ENCODE measurements around the gene TINAGL1.

Gene TINAGL1

GRCh38 chr1:31549809-31550620, 26.3 kb upstream of the TINAGL1 start:
- H3K9me3 ChIP-seq (ENCODE audit: severe bottlenecking), result no peaks in the 10 kb centered on the region
- H3K36me3 ChIP-seq, result no peaks in the 10 kb centered on the region
- H3K27ac ChIP-seq, result no peak overlapping the region
- TF ChIP-seq CTCF (IDR thresholded peaks at IDR 0.05; ENCODE audit: low read depth, low read length), result no peak
- H3K4me3 ChIP-seq (ENCODE audit: low read depth, low read length), result no peak overlapping the region
- no peaks in the 10 kb centered on the region for H3K27me3 ChIP-seq (ENCODE audit: insufficient read depth, low read depth, severe bottlenecking)
- no peak for DNase-seq

GRCh38 chr1:31551208-31551607, 25.1 kb upstream of the TINAGL1 start:
- no peak overlapping the region for H3K4me3 ChIP-seq (ENCODE audit: low read depth, low read length)
- no peak overlapping the region for H3K27ac ChIP-seq
- TF ChIP-seq CTCF (IDR thresholded peaks at IDR 0.05; ENCODE audit: low read depth, low read length), result no peak

GRCh38 chr1:31552489-31552888, 23.8 kb upstream of the TINAGL1 start:
- no peak for DNase-seq
- no peak for TF ChIP-seq CTCF (IDR thresholded peaks at IDR 0.05; ENCODE audit: low read depth, low read length)
- Histone ChIP-seq H3K27ac (no peak overlapping the region), H3K36me3 (no peaks in the 10 kb centered on the region), H3K4me3 (ENCODE audit: low read depth, low read length) (no peak overlapping the region), H3K9me3 (ENCODE audit: severe bottlenecking) (no peaks in the 10 kb centered on the region), H3K27me3 (ENCODE audit: insufficient read depth, low read depth, severe bottlenecking) (no peaks in the 10 kb centered on the region)

More at GRCh38 chr1:31551208-31551607, 25.1 kb upstream of the TINAGL1 start:
- H3K27me3 ChIP-seq (ENCODE audit: insufficient read depth, low read depth, severe bottlenecking), result no peaks in the 10 kb centered on the region
- no peaks in the 10 kb centered on the region for H3K36me3 ChIP-seq
- DNase-seq, result no peak
- no peaks in the 10 kb centered on the region for H3K9me3 ChIP-seq (ENCODE audit: severe bottlenecking)

GRCh38 chr1:31556481-31557006, 19.8 kb upstream of the TINAGL1 start:
- H3K9me3 ChIP-seq (ENCODE audit: severe bottlenecking), result no peaks in the 10 kb centered on the region
- no peak overlapping the region for H3K4me3 ChIP-seq (ENCODE audit: low read depth, low read length)
- no peak for DNase-seq
- no peak overlapping the region for H3K27ac ChIP-seq
- no peak for TF ChIP-seq CTCF (IDR thresholded peaks at IDR 0.05; ENCODE audit: low read depth, low read length)
- H3K36me3 ChIP-seq, result no peaks in the 10 kb centered on the region
- no peaks in the 10 kb centered on the region for H3K27me3 ChIP-seq (ENCODE audit: insufficient read depth, low read depth, severe bottlenecking)

- no peak for DNase-seq
- Histone ChIP-seq H3K36me3 (no peaks in the 10 kb centered on the region), H3K4me3 (ENCODE audit: low read depth, low read length) (no peak overlapping the region), H3K27me3 (ENCODE audit: insufficient read depth, low read depth, severe bottlenecking) (no peaks in the 10 kb centered on the region), H3K27ac (no peak overlapping the region), H3K9me3 (ENCODE audit: severe bottlenecking) (no peaks in the 10 kb centered on the region)
- no peak for TF ChIP-seq CTCF (IDR thresholded peaks at IDR 0.05; ENCODE audit: low read depth, low read length)
Measured at GRCh38 chr1:31559715-31560114, 16.6 kb upstream of the TINAGL1 start.
